HepG2 (cell line): Measurements from ENCODE around the gene BAZ2A. TPM values are rescaled to one million over a fixed set of nuclear protein-coding genes. Genes with fewer than 3 reads are reported as not detected.

Experiments used
- ATAC-seq: fragments of 200-7000 bp; cut with Tn5 transposase; 3 replicates; pipeline ENCODE4 v1.9.1; 2020; ENCODE audit warnings: mild to moderate bottlenecking, moderate library complexity
- BruUV-seq: library from RNA; stranded (reverse); fragments of 400-500 nt; replicated peaks from 2 replicates; lab custom pipeline; 2021; lab: Mats Ljungman, UMichigan
- CTCF ChIA-PET: fragments of 300-600 bp; formaldehyde crosslinking; extraction: SDS; loops from one replicate; lab custom pipeline; 2021; ENCODE audit warnings: low total read pairs, inconsistent platforms, low intra/inter-chr PET ratio; lab: Yijun Ruan, JAX
- POLR2A ChIA-PET: fragments of 350-600 bp; sonication (Branson Sonifier 250); formaldehyde crosslinking; loops from one replicate; lab custom pipeline; 2020; ENCODE audit warnings: antibody characterized with exemption, inconsistent platforms; lab: Yijun Ruan, JAX
- DNase-seq: peaks from one replicate; pipeline ENCODE4 v3.0.0-alpha.2; 2015; ENCODE audit warnings: low spot score
- FAIRE-seq: peaks from 3 replicates; lab custom pipeline; 2011; peaks lifted over from hg19 to GRCh38; lab: Jason Lieb, UNC
- H2AFZ ChIP-seq: one replicate; pipeline ENCODE4 v1.6.1; 2011; ENCODE audit warnings: low read length, inconsistent platforms
- H3K27ac ChIP-seq: fragments of 300-600 bp; 3 replicates; pipeline ENCODE4 v1.8.0; 2011; ENCODE audit warnings: mixed run types, mild to moderate bottlenecking, mixed read lengths, low read length, inconsistent platforms; ENCODE audit not compliant: insufficient read depth; ENCODE audit errors: extremely low read length
- H3K27me3 ChIP-seq, 2 experiments: fragments of 200-600 bp in 1 of 2; 2 replicates in 1 of 2; 3 replicates in 1 of 2; pipeline versions ENCODE4 v1.6.0 to v1.8.0; 2011; ENCODE audit warnings: low read length in 2 of 2, mild to moderate bottlenecking in 2 of 2, moderate library complexity in 2 of 2, inconsistent platforms in 1 of 2; ENCODE audit not compliant: insufficient read depth in 2 of 2, control insufficient read depth in 1 of 2
- H3K36me3 ChIP-seq, 2 experiments: fragments of 200-600 bp in 1 of 2; replicated peaks in 1 of 2; 2 replicates in 1 of 2; 3 replicates in 1 of 2; pipeline versions ENCODE4 v1.5.1 to v1.8.0; 2011; ENCODE audit warnings: low read length in 2 of 2, inconsistent platforms in 1 of 2; ENCODE audit not compliant: insufficient read depth in 2 of 2, control insufficient read depth in 1 of 2
- H3K4me1 ChIP-seq: 2 replicates; pipeline ENCODE4 v1.5.1; 2012; ENCODE audit warnings: low read length, inconsistent platforms; ENCODE audit not compliant: insufficient read depth
- H3K4me2 ChIP-seq: 2 replicates; pipeline ENCODE4 v1.6.0; 2011; ENCODE audit warnings: low read depth, low read length, inconsistent platforms
- H3K4me3 ChIP-seq, 3 experiments: fragments of 200-600 bp in 1 of 3; sonication (generic), shearing (Covaris generic) in 1 of 3; replicated peaks in 1 of 3; 2 replicates each; pipeline ENCODE4 v1.5.1; 2011 to 2016; ENCODE audit warnings: low read length in 3 of 3, inconsistent platforms in 2 of 3, low read depth in 2 of 3, mild to moderate bottlenecking in 2 of 3, control low read depth in 1 of 3, mixed read lengths in 1 of 3; ENCODE audit not compliant: insufficient read depth in 1 of 3
- H3K79me2 ChIP-seq: one replicate; pipeline ENCODE4 v1.6.1; 2011; ENCODE audit warnings: low read length, inconsistent platforms; ENCODE audit not compliant: insufficient read depth
- H3K9ac ChIP-seq: 2 replicates; pipeline ENCODE4 v1.6.0; 2011; ENCODE audit warnings: mild to moderate bottlenecking, low read depth, low read length, inconsistent platforms; ENCODE audit not compliant: insufficient read depth
- H3K9me3 ChIP-seq: 2 replicates; pipeline ENCODE4 v1.5.1; 2012; ENCODE audit warnings: mild to moderate bottlenecking, low read length
- H4K20me1 ChIP-seq: 2 replicates; pipeline ENCODE4 v1.6.0; 2011; ENCODE audit warnings: inconsistent platforms, mild to moderate bottlenecking, low read length, moderate library complexity; ENCODE audit not compliant: insufficient read depth
- AGO2 ChIP-seq: fragments of 200-400 bp; formaldehyde crosslinking; optimal IDR thresholded peaks from 2 replicates; pipeline ENCODE3; 2017; ENCODE audit warnings: mild to moderate bottlenecking, low read depth, low read length, moderate library complexity
- BORCS8-MEF2B ChIP-seq: sonication (generic); formaldehyde crosslinking; IDR thresholded peaks from 2 replicates; pipeline ENCODE4 v1.8.0; 2022; ENCODE audit warnings: mild to moderate bottlenecking, missing genetic modification reagents
- EED ChIP-seq: sonication (generic); formaldehyde crosslinking; IDR thresholded peaks from 2 replicates; pipeline ENCODE4 v1.5.0; 2020; ENCODE audit warnings: mild to moderate bottlenecking, missing genetic modification reagents
- HNRNPLL ChIP-seq: fragments of 200-400 bp; formaldehyde crosslinking; IDR thresholded peaks from 2 replicates; pipeline ENCODE4 v1.6.1; 2017; ENCODE audit warnings: mild to moderate bottlenecking, low read depth, low read length; ENCODE audit not compliant: poor library complexity, severe bottlenecking
- KDM2A ChIP-seq: sonication (generic); formaldehyde crosslinking; IDR thresholded peaks from 2 replicates; pipeline ENCODE4 v1.4.0; 2020; ENCODE audit warnings: low read depth, missing genetic modification reagents, borderline replicate concordance
- RBM22 ChIP-seq: fragments of 200-400 bp; formaldehyde crosslinking; optimal IDR thresholded peaks from 2 replicates; pipeline ENCODE3; 2017; ENCODE audit warnings: mild to moderate bottlenecking, low read length, moderate library complexity
- REL ChIP-seq: sonication (generic); formaldehyde crosslinking; conservative IDR thresholded peaks from 2 replicates; pipeline ENCODE4 v1.8.0; 2022; ENCODE audit warnings: mild to moderate bottlenecking, missing genetic modification reagents, moderate library complexity
- SMAD1 ChIP-seq: sonication (generic); formaldehyde crosslinking; IDR thresholded peaks from 2 replicates; pipeline ENCODE4 v1.4.0; 2020; ENCODE audit warnings: missing genetic modification reagents, low read depth, mild to moderate bottlenecking, borderline replicate concordance
- ZC3H13 ChIP-seq: sonication (generic); formaldehyde crosslinking; IDR thresholded peaks from 2 replicates; pipeline ENCODE4 v1.8.1; 2023; ENCODE audit warnings: mild to moderate bottlenecking, missing genetic modification reagents, moderate library complexity
- ZNF766 ChIP-seq: sonication (generic); formaldehyde crosslinking; IDR thresholded peaks from 2 replicates; pipeline ENCODE4 v1.5.0; 2020; ENCODE audit warnings: missing genetic modification reagents, borderline replicate concordance
- WGBS: methylation state at CpG from one replicate; pipeline ENCODE4 v1.1.6; 2017; ENCODE audit warnings: low lambda C conversion rate; 5-methylcytosine and 5-hydroxymethylcytosine counted together
- in situ Hi-C: cut with HindIII; loops from 2 replicates; pipeline ENCODE4 v1.10.0; 2017; ENCODE audit warnings: low pct_unique_long_range_greater_than_20kb; ENCODE audit not compliant: extremely low pct_ligation_motif_present
- intact Hi-C: fragments of 100-400 bp; cut with micrococcal nuclease; formaldehyde crosslinking; loops from one replicate; pipeline ENCODE4 v1.10.0; 2022; ENCODE audit not compliant: unreplicated experiment
- polyA plus RNA-seq, 8 experiments: library from polyadenylated mRNA; depleted of rRNA in 3 of 8; stranded (reverse) in 7 of 8; unstranded in 1 of 8; fragments of >200 nt; fragmentation: Illumina TruSeq in 4 of 8; extraction: Trizol in 4 of 8; gene quantifications; 2 replicates each; pipeline versions ENCODE4 v1.2.1 to v1.2.3, GENCODE V29; 2011 to 2016; ENCODE audit warnings: low read depth in 4 of 8, missing spikeins in 1 of 8, mixed read lengths in 1 of 8; ENCODE audit not compliant: insufficient read depth in 1 of 8
- total RNA-seq, 5 experiments: library from RNA; depleted of rRNA; stranded (reverse); fragments of >200 nt; fragmentation: Illumina TruSeq; extraction: Trizol; gene quantifications; 2 replicates each; pipeline ENCODE4 v1.2.3, GENCODE V29; 2016; ENCODE audit warnings: low read depth in 1 of 5
- TF ChIP-seq, protein P1 (sequence below): sonication (generic); formaldehyde crosslinking; IDR thresholded peaks from 2 replicates; pipeline ENCODE4 v1.4.0; 2020; ENCODE audit warnings: mild to moderate bottlenecking, missing genetic modification reagents
- TF ChIP-seq, protein P2 (sequence below): sonication (generic); formaldehyde crosslinking; IDR thresholded peaks from 2 replicates; pipeline ENCODE4 v1.4.0; 2020; ENCODE audit warnings: mild to moderate bottlenecking, missing genetic modification reagents
- TF ChIP-seq, protein P3 (sequence below): sonication (generic); formaldehyde crosslinking; IDR thresholded peaks from 2 replicates; pipeline ENCODE4 v1.8.1; 2022; ENCODE audit warnings: mild to moderate bottlenecking, missing genetic modification reagents
- TF ChIP-seq, protein P4 (sequence below): sonication (generic); formaldehyde crosslinking; IDR thresholded peaks from 2 replicates; pipeline ENCODE4 v1.4.0; 2020; ENCODE audit warnings: missing genetic modification reagents, borderline replicate concordance
- TF ChIP-seq, protein P5 (sequence below): sonication (generic); formaldehyde crosslinking; IDR thresholded peaks from 2 replicates; pipeline ENCODE4 v1.5.0; 2020; ENCODE audit warnings: mild to moderate bottlenecking, missing genetic modification reagents

The BAZ2A gene
- total and polyA plus RNA-seq, 2 of the 13 experiments (the other 11 are each of a cell fraction or from before 2014, with no cell fraction given), result 21.8 to 73.5 TPM

DNA sequence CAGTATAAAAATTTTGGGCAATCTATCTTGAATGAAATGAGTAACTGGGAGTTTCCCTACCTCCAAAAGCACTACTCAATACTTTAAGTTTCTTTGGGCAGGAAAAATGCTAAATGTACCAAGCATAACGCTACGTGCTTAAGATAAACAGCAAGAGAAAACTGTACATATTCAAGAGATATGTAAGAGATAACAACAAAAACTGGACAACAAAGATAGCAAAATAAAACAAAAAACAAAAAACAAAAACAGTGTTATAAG, 38.0 kb upstream of the BAZ2A start (continued):
- TF ChIP-seq, protein P1, sequence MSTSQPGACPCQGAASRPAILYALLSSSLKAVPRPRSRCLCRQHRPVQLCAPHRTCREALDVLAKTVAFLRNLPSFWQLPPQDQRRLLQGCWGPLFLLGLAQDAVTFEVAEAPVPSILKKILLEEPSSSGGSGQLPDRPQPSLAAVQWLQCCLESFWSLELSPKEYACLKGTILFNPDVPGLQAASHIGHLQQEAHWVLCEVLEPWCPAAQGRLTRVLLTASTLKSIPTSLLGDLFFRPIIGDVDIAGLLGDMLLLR (CRISPR knock-in tag), result no peak
- TF ChIP-seq, protein P2, sequence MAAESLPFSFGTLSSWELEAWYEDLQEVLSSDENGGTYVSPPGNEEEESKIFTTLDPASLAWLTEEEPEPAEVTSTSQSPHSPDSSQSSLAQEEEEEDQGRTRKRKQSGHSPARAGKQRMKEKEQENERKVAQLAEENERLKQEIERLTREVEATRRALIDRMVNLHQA (CRISPR knock-in tag), result no peak
- TF ChIP-seq, all 625 proteins: peak for 0

DNA sequence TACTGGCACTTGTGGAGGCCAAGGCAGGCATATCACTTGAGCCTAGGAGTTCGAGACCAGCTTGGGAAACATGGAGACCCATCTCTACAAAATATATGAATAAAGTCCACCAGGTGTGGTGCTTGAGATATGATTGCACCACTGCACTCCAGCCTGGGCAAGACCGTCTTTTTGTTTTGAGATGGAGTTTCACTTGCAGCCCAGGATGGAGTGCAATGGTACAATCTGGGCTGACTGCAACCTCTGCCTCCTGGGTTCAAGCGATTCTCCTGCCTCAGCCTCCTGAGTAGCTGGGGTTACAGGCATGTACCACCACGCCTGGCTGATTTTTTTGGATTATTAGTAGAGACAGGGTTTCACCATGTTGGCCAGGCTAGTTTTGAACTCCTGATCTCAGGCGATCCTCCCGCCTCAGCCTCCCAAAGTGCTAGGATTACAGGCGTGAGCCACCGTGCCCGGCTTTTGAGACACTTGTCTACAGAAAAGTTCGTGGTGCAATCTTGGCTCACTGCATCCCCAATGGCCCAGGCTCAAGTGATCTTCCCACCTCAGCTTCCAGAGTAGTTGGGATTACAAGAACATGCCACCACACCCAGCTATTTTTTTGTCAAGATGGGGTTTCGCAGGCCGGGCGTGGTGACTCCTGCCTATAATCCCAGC, 32.0 kb upstream of the BAZ2A start:
- peak; percentile 22; the same call in 2 of the 3 replicates for ATAC-seq
- BruUV-seq, result no TSS peak
- WGBS, result 90% methylated on average over 13 of the region's 13 CpGs
- TF ChIP-seq ZC3H13 (CRISPR knock-in tag), result peak; percentile 68; the same call in 1 of the 2 replicates
- TF ChIP-seq KDM2A (CRISPR knock-in tag), result 0 out of 2 replicates have a peak, but pooled peaks have one; percentile 15
- no peak for TF ChIP-seq REL (CRISPR knock-in tag)
- TF ChIP-seq HNRNPLL, result no peak
- peak; percentile 69 for TF ChIP-seq AGO2
- TF ChIP-seq, protein P3, sequence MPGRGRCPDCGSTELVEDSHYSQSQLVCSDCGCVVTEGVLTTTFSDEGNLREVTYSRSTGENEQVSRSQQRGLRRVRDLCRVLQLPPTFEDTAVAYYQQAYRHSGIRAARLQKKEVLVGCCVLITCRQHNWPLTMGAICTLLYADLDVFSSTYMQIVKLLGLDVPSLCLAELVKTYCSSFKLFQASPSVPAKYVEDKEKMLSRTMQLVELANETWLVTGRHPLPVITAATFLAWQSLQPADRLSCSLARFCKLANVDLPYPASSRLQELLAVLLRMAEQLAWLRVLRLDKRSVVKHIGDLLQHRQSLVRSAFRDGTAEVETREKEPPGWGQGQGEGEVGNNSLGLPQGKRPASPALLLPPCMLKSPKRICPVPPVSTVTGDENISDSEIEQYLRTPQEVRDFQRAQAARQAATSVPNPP (CRISPR knock-in tag), result 0 out of 2 replicates have a peak, but pooled peaks have one; percentile 29
- TF ChIP-seq RBM22, result peak; percentile 30
- TF ChIP-seq EED (CRISPR knock-in tag), result no peak
- TF ChIP-seq, protein P4, sequence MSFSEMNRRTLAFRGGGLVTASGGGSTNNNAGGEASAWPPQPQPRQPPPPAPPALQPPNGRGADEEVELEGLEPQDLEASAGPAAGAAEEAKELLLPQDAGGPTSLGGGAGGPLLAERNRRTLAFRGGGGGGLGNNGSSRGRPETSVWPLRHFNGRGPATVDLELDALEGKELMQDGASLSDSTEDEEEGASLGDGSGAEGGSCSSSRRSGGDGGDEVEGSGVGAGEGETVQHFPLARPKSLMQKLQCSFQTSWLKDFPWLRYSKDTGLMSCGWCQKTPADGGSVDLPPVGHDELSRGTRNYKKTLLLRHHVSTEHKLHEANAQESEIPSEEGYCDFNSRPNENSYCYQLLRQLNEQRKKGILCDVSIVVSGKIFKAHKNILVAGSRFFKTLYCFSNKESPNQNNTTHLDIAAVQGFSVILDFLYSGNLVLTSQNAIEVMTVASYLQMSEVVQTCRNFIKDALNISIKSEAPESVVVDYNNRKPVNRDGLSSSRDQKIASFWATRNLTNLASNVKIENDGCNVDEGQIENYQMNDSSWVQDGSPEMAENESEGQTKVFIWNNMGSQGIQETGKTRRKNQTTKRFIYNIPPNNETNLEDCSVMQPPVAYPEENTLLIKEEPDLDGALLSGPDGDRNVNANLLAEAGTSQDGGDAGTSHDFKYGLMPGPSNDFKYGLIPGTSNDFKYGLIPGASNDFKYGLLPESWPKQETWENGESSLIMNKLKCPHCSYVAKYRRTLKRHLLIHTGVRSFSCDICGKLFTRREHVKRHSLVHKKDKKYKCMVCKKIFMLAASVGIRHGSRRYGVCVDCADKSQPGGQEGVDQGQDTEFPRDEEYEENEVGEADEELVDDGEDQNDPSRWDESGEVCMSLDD (CRISPR knock-in tag), result no peak
- no peak for TF ChIP-seq ZNF766 (CRISPR knock-in tag)
- no peak for TF ChIP-seq SMAD1 (CRISPR knock-in tag)
- TF ChIP-seq, protein P5, sequence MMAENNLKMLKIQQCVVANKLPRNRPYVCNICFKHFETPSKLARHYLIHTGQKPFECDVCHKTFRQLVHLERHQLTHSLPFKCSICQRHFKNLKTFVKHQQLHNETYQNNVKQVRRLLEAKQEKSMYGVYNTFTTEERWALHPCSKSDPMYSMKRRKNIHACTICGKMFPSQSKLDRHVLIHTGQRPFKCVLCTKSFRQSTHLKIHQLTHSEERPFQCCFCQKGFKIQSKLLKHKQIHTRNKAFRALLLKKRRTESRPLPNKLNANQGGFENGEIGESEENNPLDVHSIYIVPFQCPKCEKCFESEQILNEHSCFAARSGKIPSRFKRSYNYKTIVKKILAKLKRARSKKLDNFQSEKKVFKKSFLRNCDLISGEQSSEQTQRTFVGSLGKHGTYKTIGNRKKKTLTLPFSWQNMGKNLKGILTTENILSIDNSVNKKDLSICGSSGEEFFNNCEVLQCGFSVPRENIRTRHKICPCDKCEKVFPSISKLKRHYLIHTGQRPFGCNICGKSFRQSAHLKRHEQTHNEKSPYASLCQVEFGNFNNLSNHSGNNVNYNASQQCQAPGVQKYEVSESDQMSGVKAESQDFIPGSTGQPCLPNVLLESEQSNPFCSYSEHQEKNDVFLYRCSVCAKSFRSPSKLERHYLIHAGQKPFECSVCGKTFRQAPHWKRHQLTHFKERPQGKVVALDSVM (CRISPR knock-in tag), result peak; percentile 31; the same call in 1 of the 2 replicates
- peak; percentile 33; the same call in 1 of the 2 replicates for TF ChIP-seq BORCS8-MEF2B (CRISPR knock-in tag)

More for the DNA sequence above, 32.0 kb upstream of the BAZ2A start:
- intact Hi-C loops, result no loop called here
- Histone ChIP-seq H3K36me3 (peaks cover 5 to 28% of the 10 kb centered on the region in 2 experiments), H3K27me3 (no peaks in the 10 kb centered on the region), H3K79me2 (no peaks in the 10 kb centered on the region), H3K4me2 (no peak overlapping the region), H3K4me3 (no peak overlapping the region), H4K20me1 (no peaks in the 10 kb centered on the region), H2AFZ (no peak overlapping the region), H3K9ac (no peak overlapping the region), H3K4me1 (no peaks in the 10 kb centered on the region), H3K9me3 (no peaks in the 10 kb centered on the region), H3K27ac (no peak overlapping the region)
- in situ Hi-C loops, result no loop called here
- POLR2A ChIA-PET, result interaction anchor here (0.7 to 2.3 kb wide), 4 partner anchors 16 to 25 kb away, joined by 4 to 9 read pairs (median 6); partner anchors contain the start of gene ATP5F1B
- FAIRE-seq (no peak), DNase-seq (no peak)
- CTCF ChIA-PET, result no interaction called here
